Mesenchymal stem cell (in vitro differentiated cells and primary cell): ENCODE data around the gene ALOX15.

Experiments
- DNase-seq: peaks from one replicate; pipeline ENCODE4 v3.0.0-alpha.2; 2013
- H2AFZ ChIP-seq: one replicate; pipeline ENCODE4 v1.6.1; 2013; ENCODE audit warnings: low read depth, mild to moderate bottlenecking, control low read depth, inconsistent platforms, low read length, moderate library complexity
- H2AK5ac ChIP-seq: 2 replicates; pipeline ENCODE4 v1.6.1; 2013; ENCODE audit warnings: low read length, moderate library complexity, mild to moderate bottlenecking, inconsistent platforms; ENCODE audit not compliant: severe bottlenecking
- H2BK120ac ChIP-seq: one replicate; pipeline ENCODE4 v1.6.1; 2013; ENCODE audit warnings: low read depth, mild to moderate bottlenecking, inconsistent platforms, low read length, moderate library complexity
- H2BK12ac ChIP-seq, 2 experiments: one replicate each; pipeline ENCODE4 v1.6.1; 2013; ENCODE audit warnings: inconsistent platforms in 2 of 2, low read length in 2 of 2, mild to moderate bottlenecking in 2 of 2, moderate library complexity in 2 of 2, control low read depth in 1 of 2
- H2BK15ac ChIP-seq: one replicate; pipeline ENCODE4 v1.6.1; 2013; ENCODE audit warnings: mild to moderate bottlenecking, low read depth, inconsistent platforms; ENCODE audit not compliant: poor library complexity, severe bottlenecking
- H2BK5ac ChIP-seq: 2 replicates; pipeline ENCODE4 v1.6.1; 2013; ENCODE audit warnings: low read depth, mild to moderate bottlenecking, low read length, control low read depth, inconsistent platforms; ENCODE audit not compliant: poor library complexity, severe bottlenecking
- H3K14ac ChIP-seq, 2 experiments: one replicate each; pipeline ENCODE4 v1.6.1; 2013; ENCODE audit warnings: inconsistent platforms in 2 of 2, low read length in 2 of 2, control low read depth in 1 of 2, mild to moderate bottlenecking in 1 of 2, moderate library complexity in 1 of 2
- H3K18ac ChIP-seq, 2 experiments: one replicate each; pipeline ENCODE4 v1.6.1; 2013; ENCODE audit warnings: inconsistent platforms in 2 of 2, low read length in 2 of 2, control low read depth in 1 of 2, low read depth in 1 of 2, mild to moderate bottlenecking in 1 of 2
- H3K23ac ChIP-seq, 2 experiments: one replicate each; pipeline ENCODE4 v1.6.1; 2013; ENCODE audit warnings: inconsistent platforms in 2 of 2, low read length in 2 of 2, mild to moderate bottlenecking in 2 of 2, moderate library complexity in 2 of 2, control low read depth in 1 of 2
- H3K27ac ChIP-seq: 2 replicates; pipeline ENCODE4 v1.5.1; 2013; ENCODE audit warnings: mild to moderate bottlenecking, moderate library complexity, low read length, control low read depth, inconsistent platforms; ENCODE audit not compliant: poor library complexity, severe bottlenecking
- H3K27me3 ChIP-seq, 2 experiments: 2 replicates each; pipeline versions ENCODE4 v1.6.1 to v1.7.0; 2013; ENCODE audit warnings: low read length in 2 of 2, mild to moderate bottlenecking in 2 of 2, moderate library complexity in 2 of 2, control low read depth in 1 of 2, inconsistent platforms in 1 of 2; ENCODE audit not compliant: control insufficient read depth in 1 of 2, insufficient read depth in 1 of 2
- H3K36me3 ChIP-seq, 2 experiments: 2 replicates each; pipeline versions ENCODE4 v1.6.1 to v1.7.0; 2013; ENCODE audit warnings: low read length in 2 of 2, control low read depth in 1 of 2, inconsistent platforms in 1 of 2, low read depth in 1 of 2, mild to moderate bottlenecking in 1 of 2; ENCODE audit not compliant: insufficient read depth in 2 of 2, control insufficient read depth in 1 of 2
- H3K4ac ChIP-seq, 2 experiments: one replicate each; pipeline ENCODE4 v1.6.1; 2013; ENCODE audit warnings: inconsistent platforms in 2 of 2, low read length in 2 of 2, mild to moderate bottlenecking in 2 of 2, moderate library complexity in 2 of 2, control low read depth in 1 of 2, low read depth in 1 of 2
- H3K4me1 ChIP-seq: 2 replicates; pipeline ENCODE4 v1.6.1; 2013; ENCODE audit warnings: low read depth, low read length, control low read depth; ENCODE audit not compliant: control insufficient read depth, insufficient read depth
- H3K4me2 ChIP-seq: 2 replicates; pipeline ENCODE4 v1.6.1; 2013; ENCODE audit warnings: low read length, mild to moderate bottlenecking, inconsistent platforms; ENCODE audit not compliant: poor library complexity, severe bottlenecking
- H3K4me3 ChIP-seq, 2 experiments: 2 replicates each; pipeline versions ENCODE4 v1.5.1 to v1.7.0; 2013; ENCODE audit warnings: low read length in 2 of 2, mild to moderate bottlenecking in 2 of 2, control low read depth in 1 of 2, low read depth in 1 of 2; ENCODE audit not compliant: insufficient read depth in 1 of 2
- H3K79me1 ChIP-seq: replicated peaks from 2 replicates; pipeline ENCODE4 v1.6.1; 2013; ENCODE audit warnings: mild to moderate bottlenecking, control low read depth, low read length, inconsistent platforms; ENCODE audit not compliant: poor library complexity, severe bottlenecking
- H3K9ac ChIP-seq: 2 replicates; pipeline ENCODE4 v1.7.0; 2013; ENCODE audit warnings: mild to moderate bottlenecking, low read length, moderate library complexity
- H3K9me3 ChIP-seq: 2 replicates; pipeline ENCODE4 v1.7.0; 2013; ENCODE audit warnings: mild to moderate bottlenecking, low read length; ENCODE audit not compliant: control insufficient read depth
- H4K8ac ChIP-seq: one replicate; pipeline ENCODE4 v1.6.1; 2013; ENCODE audit warnings: inconsistent platforms, mild to moderate bottlenecking, low read length, moderate library complexity
- H4K91ac ChIP-seq: one replicate; pipeline ENCODE4 v1.6.1; 2013; ENCODE audit warnings: mild to moderate bottlenecking, low read length, inconsistent platforms
- WGBS: methylation state at CpG from one replicate; pipeline ENCODE4 v1.1.7; 2013; ENCODE audit warnings: mixed read lengths; 5-methylcytosine and 5-hydroxymethylcytosine counted together

The ALOX15 gene

DNA sequence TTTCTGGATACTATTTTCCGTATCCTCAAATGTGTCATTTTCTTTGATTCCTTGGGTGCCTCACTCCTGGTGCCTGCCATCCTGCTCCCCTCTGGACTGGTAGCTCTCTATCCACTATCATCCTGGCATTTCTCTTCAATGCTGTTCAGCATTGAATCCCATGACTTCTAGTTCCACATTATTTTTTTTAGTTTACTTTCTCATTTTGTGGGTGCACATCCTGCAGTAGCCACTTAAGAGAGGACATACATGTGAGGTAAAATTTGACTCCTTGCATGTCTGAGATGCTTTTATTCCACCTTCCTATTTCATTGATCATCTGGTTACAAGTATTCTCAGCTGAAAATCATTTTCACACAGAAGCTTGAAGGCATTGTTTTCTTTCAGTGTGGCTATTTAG lies 19.1 kb downstream of the ALOX15 start:
- Histone ChIP-seq H2AK5ac (no peak overlapping the region), H3K9me3 (peaks cover 6% of the 10 kb centered on the region), H4K91ac (no peak overlapping the region), H3K79me1 (no peaks in the 10 kb centered on the region), H3K18ac (no peak overlapping the region), H2BK12ac (no peak overlapping the region), H3K14ac (no peak overlapping the region), H3K4ac (no peak overlapping the region), H3K27ac (no peak overlapping the region), H2AFZ (no peak overlapping the region), H4K8ac (no peak overlapping the region), H3K4me1 (peaks cover 1% of the 10 kb centered on the region), H3K36me3 (no peaks in the 10 kb centered on the region), H2BK5ac (no peak overlapping the region), H2BK15ac (no peak overlapping the region), H3K9ac (no peak overlapping the region), H3K27me3 (peaks cover 11 to 22% of the 10 kb centered on the region in 2 experiments), H3K23ac (no peak overlapping the region), H3K4me3 (no peak overlapping the region), H3K4me2 (no peak overlapping the region), H2BK120ac (no peak overlapping the region)
- 89% methylated on average over 1 of the region's 1 CpG for WGBS
- no peak for DNase-seq

DNA sequence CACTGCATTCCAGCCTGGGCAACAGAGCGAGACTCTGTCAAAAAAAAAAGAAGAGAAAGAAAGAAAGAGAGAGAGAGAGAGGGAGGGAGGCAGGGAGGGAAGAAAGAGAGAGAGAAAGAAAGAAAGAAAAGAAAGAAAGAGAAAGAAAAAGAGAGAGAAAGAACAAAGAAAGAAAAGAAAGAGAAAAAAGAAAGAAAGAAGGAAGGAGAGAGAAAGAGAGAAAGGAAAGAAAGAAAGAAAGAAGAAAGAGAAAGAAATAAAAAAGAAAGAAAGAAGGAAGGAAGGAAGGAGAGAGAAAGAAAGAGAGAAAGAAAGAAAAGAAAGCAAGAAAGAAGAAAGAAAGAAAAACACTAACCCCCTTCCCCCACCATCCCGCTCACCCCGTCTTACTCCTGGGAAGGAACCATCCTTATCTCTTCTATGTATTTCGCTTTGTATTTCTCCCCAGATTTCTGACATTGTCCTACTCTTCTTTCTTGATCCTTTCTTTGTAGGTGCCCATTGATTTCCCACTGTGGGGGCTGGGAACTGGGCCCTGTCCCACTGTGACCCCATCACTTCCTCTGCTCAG lies 20.9 kb downstream of the ALOX15 start:
- Histone ChIP-seq H3K18ac (no peak overlapping the region), H2BK15ac (no peak overlapping the region), H3K9me3 (peaks cover 6% of the 10 kb centered on the region), H2AFZ (no peak overlapping the region), H4K8ac (no peak overlapping the region), H3K4me3 (no peak overlapping the region), H3K27me3 (peaks cover 24 to 31% of the 10 kb centered on the region in 2 experiments), H3K14ac (no peak overlapping the region), H4K91ac (no peak overlapping the region), H2BK5ac (no peak overlapping the region), H3K4me1 (no peaks in the 10 kb centered on the region), H3K79me1 (no peaks in the 10 kb centered on the region), H3K4ac (no peak overlapping the region), H2BK120ac (no peak overlapping the region), H3K9ac (no peak overlapping the region), H3K27ac (no peak overlapping the region), H2BK12ac (no peak overlapping the region), H3K4me2 (no peak overlapping the region), H3K36me3 (no peaks in the 10 kb centered on the region), H3K23ac (no peak overlapping the region), H2AK5ac (no peak overlapping the region)
- no peak for DNase-seq
- WGBS = 88% methylated on average over 4 of the region's 4 CpGs

DNA sequence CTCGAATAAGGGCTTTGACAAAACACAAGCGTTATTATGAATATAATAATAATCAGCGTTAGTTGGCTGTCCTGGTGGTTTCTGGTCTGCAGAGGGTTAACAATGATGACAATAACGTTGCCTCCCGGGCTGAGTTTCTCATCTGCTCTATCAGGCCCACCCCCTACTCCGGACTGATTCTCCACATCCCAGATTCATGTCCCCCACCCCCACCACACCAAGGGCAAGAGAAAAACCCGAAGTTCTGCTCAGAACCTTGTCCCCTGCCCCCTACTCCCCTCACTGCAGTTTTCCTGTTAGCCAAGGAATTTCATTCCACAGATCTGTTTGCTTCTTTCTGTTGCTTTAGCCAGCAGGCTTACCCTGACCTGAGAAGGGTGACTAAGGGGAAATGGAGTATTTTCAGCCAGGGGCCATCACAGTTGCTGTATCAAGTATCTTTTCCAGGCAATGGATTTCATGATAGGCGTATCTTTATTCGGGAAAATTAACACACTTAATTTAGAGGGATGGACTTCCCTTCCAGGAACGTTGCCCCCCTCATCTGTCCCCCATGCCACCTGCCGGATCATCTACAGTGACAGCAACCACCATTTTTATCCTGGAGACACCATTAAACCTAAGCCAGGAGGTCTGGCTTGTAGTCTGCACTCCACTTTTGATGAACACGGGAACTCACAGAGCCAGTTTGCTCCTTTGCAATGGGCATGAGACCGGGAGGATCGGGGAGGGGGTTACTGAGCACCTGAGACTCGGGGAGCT lies 23.7 kb downstream of the ALOX15 start:
- no peak overlapping the region for H3K4ac ChIP-seq
- no peak for DNase-seq
- H3K36me3 ChIP-seq = no peaks in the 10 kb centered on the region
- no peak overlapping the region for H3K14ac ChIP-seq
- H2BK15ac ChIP-seq = no peak overlapping the region
- H3K79me1 ChIP-seq = no peaks in the 10 kb centered on the region
- no peak overlapping the region for H3K27ac ChIP-seq
- H2AK5ac ChIP-seq = no peak overlapping the region
- H3K4me2 ChIP-seq = no peak overlapping the region
- H3K18ac ChIP-seq = no peak overlapping the region
- no peaks in the 10 kb centered on the region for H3K4me1 ChIP-seq
- H3K9ac ChIP-seq = no peak overlapping the region
- peaks cover 25 to 28% of the 10 kb centered on the region in 2 experiments for H3K27me3 ChIP-seq
- no peak overlapping the region for H4K91ac ChIP-seq
- no peak overlapping the region for H3K23ac ChIP-seq
- no peak overlapping the region for H2AFZ ChIP-seq
- H3K9me3 ChIP-seq = peaks cover 6% of the 10 kb centered on the region
- no peak overlapping the region for H3K4me3 ChIP-seq
- no peak overlapping the region for H4K8ac ChIP-seq
- no peak overlapping the region for H2BK12ac ChIP-seq
- H2BK5ac ChIP-seq = no peak overlapping the region
- 69% methylated on average over 15 of the region's 15 CpGs for WGBS
- H2BK120ac ChIP-seq = no peak overlapping the region

DNA sequence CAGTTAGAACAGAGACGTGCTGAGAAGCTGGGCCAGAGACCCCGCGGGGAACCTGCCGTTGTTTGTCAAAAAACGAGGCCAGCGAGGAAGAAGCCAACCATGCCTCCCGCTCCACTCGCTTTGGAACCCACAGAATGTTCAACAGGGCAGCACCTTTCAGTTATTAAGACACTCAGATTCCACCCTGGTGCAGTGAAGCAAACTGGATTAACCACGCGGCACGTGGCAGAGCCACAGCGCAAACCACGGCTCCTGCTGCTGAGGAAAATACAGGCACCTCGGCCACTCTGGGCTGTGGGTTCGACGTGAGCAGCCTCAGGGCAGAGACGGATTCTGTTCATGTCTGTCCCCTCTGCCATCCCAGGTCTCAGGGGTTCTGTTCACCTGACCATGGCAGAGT lies 24.4 kb downstream of the ALOX15 start:
- no peak overlapping the region for H2AK5ac ChIP-seq
- H4K91ac ChIP-seq = no peak overlapping the region
- no peak overlapping the region for H3K14ac ChIP-seq
- peaks cover 2% of the 10 kb centered on the region for H3K9me3 ChIP-seq
- no peak overlapping the region for H2BK120ac ChIP-seq
- 90% methylated on average over 17 of the region's 17 CpGs for WGBS
- no peak overlapping the region for H2BK5ac ChIP-seq
- no peak overlapping the region for H3K4me3 ChIP-seq
- H3K18ac ChIP-seq = no peak overlapping the region
- no peak for DNase-seq
- H3K36me3 ChIP-seq = no peaks in the 10 kb centered on the region
- H3K9ac ChIP-seq = no peak overlapping the region
- H4K8ac ChIP-seq = no peak overlapping the region
- no peaks in the 10 kb centered on the region for H3K79me1 ChIP-seq
- no peaks in the 10 kb centered on the region for H3K4me1 ChIP-seq
- H2AFZ ChIP-seq = no peak overlapping the region
- H3K4ac ChIP-seq = no peak overlapping the region
- H3K4me2 ChIP-seq = no peak overlapping the region
- peaks cover 24 to 28% of the 10 kb centered on the region in 2 experiments for H3K27me3 ChIP-seq
- no peak overlapping the region for H3K27ac ChIP-seq
- no peak overlapping the region for H2BK12ac ChIP-seq
- no peak overlapping the region for H2BK15ac ChIP-seq
- no peak overlapping the region for H3K23ac ChIP-seq
